Stomach smooth muscle (tissue), 2 donors: Measurements from ENCODE around the gene CMIP.

Experiments used
- H3K27ac ChIP-seq: one replicate; pipeline ENCODE4 v1.7.0; 2013; ENCODE audit warnings: mild to moderate bottlenecking, low read length, inconsistent platforms
- H3K27me3 ChIP-seq, 2 donors: one replicate each; pipeline ENCODE4 v1.7.0; 2013; ENCODE audit warnings: low read length in 2 of 2; ENCODE audit not compliant: insufficient read depth in 2 of 2, control insufficient read depth in 1 of 2
- H3K36me3 ChIP-seq, 2 donors: one replicate each; pipeline ENCODE4 v1.7.0; 2013; ENCODE audit warnings: low read length in 2 of 2; ENCODE audit not compliant: control insufficient read depth in 2 of 2, insufficient read depth in 2 of 2
- H3K4me1 ChIP-seq: one replicate; pipeline ENCODE4 v1.7.0; 2013; ENCODE audit warnings: low read length; ENCODE audit not compliant: control insufficient read depth, insufficient read depth
- H3K4me3 ChIP-seq, 2 donors: one replicate each; pipeline ENCODE4 v1.7.0; 2013; ENCODE audit warnings: low read length in 2 of 2
- H3K9ac ChIP-seq, 2 donors: one replicate each; pipeline ENCODE4 v1.7.0; 2013; ENCODE audit warnings: low read length in 2 of 2, mild to moderate bottlenecking in 1 of 2
- H3K9me3 ChIP-seq, 2 donors: one replicate each; pipeline ENCODE4 v1.7.0; 2013; ENCODE audit warnings: low read length in 2 of 2; ENCODE audit not compliant: control insufficient read depth in 2 of 2
- donor health status: healthy.
- donor health status: Pancreatic carcinoma.

Gene CMIP

DNA sequence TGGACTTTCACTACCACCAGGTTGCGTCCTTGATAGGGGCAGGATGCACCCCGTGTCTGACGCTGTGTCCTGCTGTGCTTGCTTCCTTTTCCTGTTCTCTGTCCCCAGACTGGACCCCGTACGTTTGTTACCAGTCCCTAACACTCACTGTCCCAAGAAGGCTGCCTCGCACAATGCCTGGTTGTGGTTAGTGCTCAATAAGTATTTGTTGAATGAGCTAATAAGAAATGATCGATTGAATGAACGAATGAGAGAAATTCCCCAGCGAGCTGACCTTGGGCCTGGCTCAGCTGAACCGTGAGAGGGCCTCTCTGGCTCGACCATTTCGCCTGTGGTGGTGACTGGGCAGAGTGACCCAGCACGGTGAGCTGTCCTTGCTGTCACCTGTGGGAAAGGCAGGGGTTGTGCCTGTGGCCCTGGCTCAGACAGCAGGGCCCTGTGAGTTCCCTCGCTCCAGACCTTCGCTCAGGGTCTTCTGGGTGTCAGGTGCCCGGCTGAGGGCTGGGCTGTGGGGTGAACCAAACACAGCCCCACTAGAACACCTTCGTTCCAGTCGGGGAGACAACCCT lies 20.9 kb downstream of the CMIP start:
- Histone ChIP-seq H3K9me3 (no peaks in the 10 kb centered on the region), H3K36me3 (no peaks in the 10 kb centered on the region), H3K27me3 (no peaks in the 10 kb centered on the region), H3K27ac (no peak overlapping the region), H3K9ac (no peak overlapping the region), H3K4me3 (no peak overlapping the region), H3K4me1 (peaks cover 18% of the 10 kb centered on the region)

DNA sequence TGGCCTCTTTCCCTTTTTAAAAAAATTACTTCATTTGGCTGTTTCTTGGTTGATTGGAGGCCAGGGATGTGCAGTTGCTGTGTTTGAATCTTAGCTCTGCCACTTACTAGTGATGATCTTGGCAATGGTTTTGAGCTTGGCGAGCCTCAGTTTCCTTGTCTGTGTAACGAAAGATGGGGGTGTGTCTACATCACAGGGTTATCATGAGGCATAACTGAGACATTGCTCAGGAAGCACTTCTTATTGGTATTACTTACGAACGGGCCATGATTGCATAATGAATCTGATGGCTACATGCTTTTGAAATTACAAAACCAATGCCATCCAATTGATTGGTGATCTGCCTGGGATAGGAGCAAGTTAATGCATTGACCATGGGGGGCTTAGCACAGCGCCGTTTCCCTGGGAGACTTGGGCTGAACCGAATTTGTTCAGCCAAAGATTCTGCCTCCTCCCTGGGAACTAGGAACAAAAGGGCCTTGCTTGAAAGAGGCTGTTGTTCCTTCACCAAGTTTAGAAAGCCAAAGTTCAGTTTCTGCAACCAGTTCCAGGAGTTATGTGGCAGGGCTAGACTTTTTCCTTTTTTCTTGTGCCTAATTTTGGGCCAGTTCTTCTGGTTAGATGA lies 21.9 kb downstream of the CMIP start:
- Histone ChIP-seq H3K27me3 (no peaks in the 10 kb centered on the region), H3K4me3 (no peak overlapping the region), H3K9me3 (no peaks in the 10 kb centered on the region), H3K9ac (no peak overlapping the region), H3K36me3 (peaks cover 0 to 4% of the 10 kb centered on the region in 2 donors), H3K4me1 (peaks cover 15% of the 10 kb centered on the region), H3K27ac (no peak overlapping the region)

DNA sequence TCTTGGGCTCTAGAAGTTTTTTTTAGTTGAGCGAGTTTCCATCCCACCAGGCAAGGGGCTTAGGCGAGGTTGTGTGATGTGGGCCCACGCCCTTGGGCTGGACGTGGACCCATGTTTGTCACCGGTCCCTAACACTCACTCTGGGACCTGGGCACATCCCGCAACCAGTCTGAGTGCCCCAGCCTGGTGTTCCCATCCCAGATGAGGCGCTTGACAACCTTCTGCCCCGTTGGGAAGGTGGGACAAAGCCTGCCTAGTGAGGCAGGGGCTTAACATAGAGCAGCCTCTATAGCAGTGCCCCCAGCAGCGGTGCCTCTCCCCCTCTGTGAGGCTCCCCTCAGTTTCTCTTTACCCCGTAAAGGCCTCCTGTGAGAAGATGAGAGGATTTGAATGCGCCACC lies 22.5 kb downstream of the CMIP start:
- Histone ChIP-seq H3K36me3 (peaks cover 2 to 4% of the 10 kb centered on the region in 2 donors), H3K27ac (no peak overlapping the region), H3K27me3 (no peaks in the 10 kb centered on the region), H3K4me1 (peaks cover 15% of the 10 kb centered on the region), H3K9ac (no peak overlapping the region), H3K9me3 (no peaks in the 10 kb centered on the region), H3K4me3 (no peak overlapping the region)

DNA sequence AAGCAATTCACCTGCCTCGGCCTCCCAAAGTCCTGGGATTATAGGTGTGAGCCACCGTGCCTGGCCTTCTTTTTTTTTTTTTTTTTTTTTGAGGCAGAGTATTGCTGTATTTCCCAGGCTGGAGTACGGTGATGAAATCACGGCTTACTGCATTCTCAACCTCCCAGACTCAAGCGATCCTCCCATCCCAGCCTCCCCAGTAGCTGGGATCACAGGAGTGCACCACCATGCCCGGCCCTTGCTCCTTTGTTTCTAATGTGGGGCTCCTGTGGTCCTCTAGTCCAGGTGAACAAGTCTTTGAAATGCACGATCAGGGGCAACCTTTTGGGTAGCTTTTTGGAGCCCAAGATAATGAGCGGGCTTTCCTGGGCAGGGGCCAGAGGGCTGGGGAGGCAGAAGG lies 23.2 kb downstream of the CMIP start:
- no peak overlapping the region for H3K9ac ChIP-seq
- H3K27me3 ChIP-seq, result no peaks in the 10 kb centered on the region
- H3K27ac ChIP-seq, result no peak overlapping the region
- peaks cover 2 to 4% of the 10 kb centered on the region in 2 donors for H3K36me3 ChIP-seq
- no peaks in the 10 kb centered on the region for H3K9me3 ChIP-seq
- peaks cover 19% of the 10 kb centered on the region for H3K4me1 ChIP-seq
- no peak overlapping the region for H3K4me3 ChIP-seq

DNA sequence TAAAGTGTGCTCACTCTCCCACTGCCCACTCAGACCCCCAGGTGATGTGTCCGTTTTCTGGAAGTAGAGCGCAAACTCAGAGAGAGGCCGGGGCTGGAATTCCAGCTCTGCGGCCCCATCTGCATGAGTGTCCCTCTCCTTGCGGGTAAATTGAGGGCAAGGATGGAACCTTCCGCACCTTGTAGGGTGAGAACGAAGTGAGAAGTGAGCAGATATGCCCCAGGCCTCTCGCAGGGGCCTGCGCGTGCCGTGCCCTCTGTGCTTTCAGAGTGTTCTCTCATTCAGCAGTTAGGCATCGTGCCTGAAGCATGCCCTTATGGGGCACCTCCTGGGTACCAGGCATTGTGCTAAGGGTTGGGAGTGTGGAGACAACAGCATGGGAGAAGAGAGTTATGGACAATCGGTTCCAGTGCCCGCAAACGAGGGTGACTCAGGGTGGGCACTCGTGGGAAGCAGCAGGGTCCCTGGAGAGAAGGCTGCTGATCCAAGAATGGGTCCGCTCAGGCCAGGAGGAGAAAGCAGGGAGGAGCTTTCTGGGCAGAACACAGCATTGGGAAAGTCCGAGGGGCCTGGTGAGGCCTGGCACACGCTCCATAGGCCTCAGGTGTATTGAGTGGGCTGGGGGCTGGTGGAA lies 23.8 kb downstream of the CMIP start:
- Histone ChIP-seq H3K9me3 (no peaks in the 10 kb centered on the region), H3K27ac (no peak overlapping the region), H3K4me1 (peaks cover 23% of the 10 kb centered on the region), H3K27me3 (no peaks in the 10 kb centered on the region), H3K9ac (no peak overlapping the region), H3K36me3 (peaks cover 2 to 4% of the 10 kb centered on the region in 2 donors), H3K4me3 (no peak overlapping the region)

DNA sequence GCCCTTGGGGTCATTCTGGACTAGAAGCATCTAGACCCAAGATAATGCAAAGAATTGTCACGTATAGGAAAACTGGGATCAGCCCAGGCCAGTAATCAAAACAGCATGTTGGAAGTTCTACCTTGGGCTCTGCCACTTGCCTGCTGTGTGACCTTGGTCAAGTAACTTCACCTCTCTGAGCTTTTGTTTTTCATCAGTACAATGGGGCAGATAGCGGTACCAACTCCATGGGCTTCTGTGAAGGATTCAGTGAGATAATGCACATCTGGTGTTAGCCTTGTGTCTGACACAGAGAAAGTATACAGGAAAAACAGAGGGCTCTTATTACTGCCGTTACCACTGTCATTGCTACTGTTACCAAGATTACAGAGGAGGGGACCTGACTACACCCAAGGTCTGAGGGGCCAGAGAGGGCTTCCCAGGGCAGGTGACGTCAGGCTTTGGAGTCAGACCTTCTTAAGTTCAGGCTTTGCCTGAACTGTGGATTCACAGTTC lies 24.6 kb downstream of the CMIP start:
- Histone ChIP-seq H3K27ac (no peak overlapping the region), H3K4me1 (peaks cover 30% of the 10 kb centered on the region)

DNA sequence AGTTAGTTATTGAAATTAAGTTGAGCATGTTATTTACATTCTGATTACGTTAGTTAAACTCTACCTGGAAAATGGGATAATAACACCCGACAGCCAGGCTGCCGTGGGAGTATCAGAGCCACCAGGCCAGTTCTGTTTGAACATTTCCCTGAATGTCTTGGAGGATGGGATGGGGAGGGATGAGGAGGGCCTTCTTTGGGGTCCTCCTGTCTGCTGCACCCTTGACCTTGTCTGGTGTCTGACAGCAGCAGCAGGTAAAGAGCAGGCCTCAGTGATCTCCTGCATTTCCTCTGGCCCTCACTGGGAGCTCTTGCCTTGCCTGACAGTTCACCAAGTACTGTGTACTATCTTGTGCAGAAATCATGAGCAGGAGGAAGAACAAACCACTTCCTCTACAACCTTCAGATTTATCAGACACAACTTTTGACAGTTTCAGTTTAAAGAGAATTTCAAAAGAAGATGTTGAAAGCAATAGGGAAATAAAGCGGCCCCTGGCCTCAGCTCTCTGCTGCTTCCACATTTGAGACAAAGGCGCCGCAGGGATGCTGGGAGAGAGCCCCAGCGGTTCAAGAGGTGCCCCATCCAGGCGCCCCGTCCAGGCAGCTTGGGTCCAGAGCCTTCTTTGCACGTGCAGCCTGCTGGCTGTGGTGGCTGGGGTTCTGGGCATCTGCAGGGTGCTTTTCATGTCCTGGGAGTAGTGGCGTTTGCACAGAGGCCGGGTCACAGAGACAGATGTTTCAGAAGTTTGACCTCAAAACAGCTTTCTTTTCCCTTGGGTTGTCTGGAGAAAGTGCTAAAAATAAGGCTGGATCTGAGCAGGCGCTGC lies 25.3 kb downstream of the CMIP start:
- H3K27me3 ChIP-seq, result no peaks in the 10 kb centered on the region
- H3K9me3 ChIP-seq, result no peaks in the 10 kb centered on the region
- H3K27ac ChIP-seq, result no peak overlapping the region
- no peak overlapping the region for H3K4me3 ChIP-seq
- H3K36me3 ChIP-seq, result peaks cover 2 to 4% of the 10 kb centered on the region in 2 donors
- H3K4me1 ChIP-seq, result peaks cover 31% of the 10 kb centered on the region
- no peak overlapping the region for H3K9ac ChIP-seq

More for the DNA sequence above, 24.6 kb downstream of the CMIP start:
- no peak overlapping the region for H3K4me3 ChIP-seq
- no peaks in the 10 kb centered on the region for H3K27me3 ChIP-seq
- H3K9me3 ChIP-seq, result no peaks in the 10 kb centered on the region
- H3K36me3 ChIP-seq, result peaks cover 2 to 4% of the 10 kb centered on the region in 2 donors
- no peak overlapping the region for H3K9ac ChIP-seq

DNA sequence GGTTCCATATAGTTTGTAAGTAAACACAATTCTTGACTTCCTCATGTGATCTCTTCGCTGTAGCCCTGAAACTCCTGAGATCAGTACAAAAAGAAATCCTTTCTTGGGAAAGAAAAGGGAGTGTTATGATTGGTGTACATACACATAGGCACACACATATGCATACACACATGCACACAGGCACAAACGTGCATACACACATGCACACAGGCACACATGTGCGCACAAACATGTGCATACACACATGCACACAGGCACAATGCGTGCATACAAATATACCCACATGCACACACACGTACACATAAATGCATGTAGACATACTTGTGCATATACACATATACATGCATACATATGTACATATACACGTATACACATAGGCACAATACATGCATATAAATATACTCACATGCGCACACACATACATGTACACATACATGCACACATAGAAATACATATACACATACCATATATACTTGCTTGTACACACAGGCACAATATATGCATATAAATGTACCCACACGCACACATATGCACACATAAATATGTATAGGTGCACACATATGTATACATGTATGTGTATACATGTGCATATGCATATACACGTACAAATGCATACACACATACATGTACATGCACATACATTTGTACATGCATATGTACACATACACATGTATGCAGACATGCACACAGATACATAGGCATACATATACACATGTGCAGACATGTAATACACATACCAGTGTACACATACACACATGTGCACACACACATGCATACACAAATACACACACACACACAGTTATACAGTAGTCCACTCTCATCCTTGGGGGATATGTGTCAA lies 26.4 kb downstream of the CMIP start:
- no peaks in the 10 kb centered on the region for H3K27me3 ChIP-seq
- H3K9me3 ChIP-seq, result no peaks in the 10 kb centered on the region
- H3K9ac ChIP-seq, result no peak overlapping the region
- H3K4me3 ChIP-seq, result no peak overlapping the region
- H3K4me1 ChIP-seq, result peaks cover 31% of the 10 kb centered on the region
- H3K36me3 ChIP-seq, result peaks cover 2 to 4% of the 10 kb centered on the region in 2 donors
- H3K27ac ChIP-seq, result no peak overlapping the region

DNA sequence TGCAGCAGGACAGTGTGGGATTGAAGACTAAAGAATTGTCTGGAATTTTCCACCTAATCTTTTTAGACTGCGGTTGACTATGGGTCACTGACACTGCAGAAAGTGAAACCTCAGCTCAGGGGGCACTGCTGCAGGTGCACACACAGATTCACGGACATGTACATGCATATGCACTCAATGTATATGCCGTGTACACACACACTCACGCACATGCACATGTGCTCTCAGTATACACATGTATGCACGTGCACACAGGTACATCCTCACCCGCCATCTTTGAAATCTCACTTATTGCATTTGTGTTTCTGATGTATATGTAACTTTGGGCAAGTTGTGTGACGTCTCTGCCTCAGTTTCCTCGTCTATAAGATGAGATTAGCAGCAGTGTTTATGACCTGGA lies 27.3 kb downstream of the CMIP start:
- Histone ChIP-seq H3K4me1 (peaks cover 30% of the 10 kb centered on the region), H3K27ac (no peak overlapping the region)

DNA sequence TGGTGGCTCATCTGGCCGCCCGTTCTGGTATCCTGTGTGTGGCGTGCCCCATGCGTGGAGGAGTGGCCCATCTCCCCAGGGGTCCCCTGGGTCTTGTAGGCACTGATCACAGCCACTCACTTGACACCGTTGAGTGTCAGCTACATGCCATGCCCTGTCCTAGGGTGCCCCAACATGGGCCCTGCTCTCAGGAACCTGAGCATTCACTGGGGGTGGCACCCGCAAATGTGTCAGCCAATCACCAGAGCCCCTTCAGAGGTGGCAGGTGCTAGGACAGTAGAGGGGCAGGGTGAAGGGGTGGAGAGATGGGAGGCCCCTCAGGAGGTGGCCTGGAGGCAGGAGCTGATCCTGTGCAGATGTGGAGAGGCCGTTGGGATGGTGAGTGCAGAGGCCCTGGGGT lies 27.8 kb downstream of the CMIP start:
- Histone ChIP-seq H3K9ac (no peak overlapping the region), H3K36me3 (peaks cover 3 to 4% of the 10 kb centered on the region in 2 donors), H3K27ac (no peak overlapping the region), H3K9me3 (no peaks in the 10 kb centered on the region), H3K27me3 (no peaks in the 10 kb centered on the region), H3K4me1 (peaks cover 27% of the 10 kb centered on the region), H3K4me3 (no peak overlapping the region)

More for the DNA sequence above, 27.3 kb downstream of the CMIP start:
- Histone ChIP-seq H3K9me3 (no peaks in the 10 kb centered on the region), H3K36me3 (peaks cover 3 to 4% of the 10 kb centered on the region in 2 donors), H3K9ac (no peak overlapping the region), H3K27me3 (no peaks in the 10 kb centered on the region), H3K4me3 (no peak overlapping the region)
